ENCODE data around the gene ACSF3. TPM values are rescaled to one million over a fixed set of nuclear protein-coding genes. Genes with fewer than 3 reads are reported as not detected.

The ACSF3 gene
- total RNA-seq, result 24.6 and 25.9 TPM in 2 replicates

DNA sequence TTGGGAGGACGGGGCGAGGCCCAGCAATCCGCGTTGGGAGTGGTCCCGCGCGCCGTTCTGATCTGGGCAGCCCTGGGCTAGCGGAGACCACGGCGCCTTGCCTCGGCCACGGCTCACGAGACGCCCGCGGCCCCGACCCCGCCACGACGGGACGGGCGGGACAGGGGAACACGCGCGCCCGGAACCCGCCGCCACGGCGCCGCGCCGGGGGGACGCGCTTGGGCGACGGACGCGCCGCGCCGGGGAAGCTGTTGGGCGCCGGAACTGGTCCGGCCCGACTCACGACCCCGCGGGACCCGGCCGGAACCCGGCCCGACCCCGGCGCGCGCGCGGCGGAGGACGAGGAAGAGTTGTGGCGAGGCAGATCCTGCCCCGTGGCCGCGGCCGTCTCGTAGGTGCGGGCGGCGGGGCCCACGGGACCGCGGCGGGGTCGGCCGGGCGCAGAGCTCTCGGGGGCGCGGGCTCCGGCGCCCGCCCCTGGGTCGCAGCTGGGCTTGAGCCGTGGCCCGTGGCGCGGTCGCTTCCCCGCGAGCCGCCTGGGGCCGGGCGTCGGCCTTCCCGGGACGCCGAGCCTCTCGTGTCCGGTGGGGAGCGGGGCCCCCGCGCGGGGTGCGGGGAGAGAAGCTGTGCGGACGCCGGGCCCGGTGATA, at the start of gene ACSF3:
TSS of gene ACSF3 (plus strand) at position 251 of the 650 bp plus-strand sequence. CDS start 6,830 bp downstream, outside the sequence.

DNA sequence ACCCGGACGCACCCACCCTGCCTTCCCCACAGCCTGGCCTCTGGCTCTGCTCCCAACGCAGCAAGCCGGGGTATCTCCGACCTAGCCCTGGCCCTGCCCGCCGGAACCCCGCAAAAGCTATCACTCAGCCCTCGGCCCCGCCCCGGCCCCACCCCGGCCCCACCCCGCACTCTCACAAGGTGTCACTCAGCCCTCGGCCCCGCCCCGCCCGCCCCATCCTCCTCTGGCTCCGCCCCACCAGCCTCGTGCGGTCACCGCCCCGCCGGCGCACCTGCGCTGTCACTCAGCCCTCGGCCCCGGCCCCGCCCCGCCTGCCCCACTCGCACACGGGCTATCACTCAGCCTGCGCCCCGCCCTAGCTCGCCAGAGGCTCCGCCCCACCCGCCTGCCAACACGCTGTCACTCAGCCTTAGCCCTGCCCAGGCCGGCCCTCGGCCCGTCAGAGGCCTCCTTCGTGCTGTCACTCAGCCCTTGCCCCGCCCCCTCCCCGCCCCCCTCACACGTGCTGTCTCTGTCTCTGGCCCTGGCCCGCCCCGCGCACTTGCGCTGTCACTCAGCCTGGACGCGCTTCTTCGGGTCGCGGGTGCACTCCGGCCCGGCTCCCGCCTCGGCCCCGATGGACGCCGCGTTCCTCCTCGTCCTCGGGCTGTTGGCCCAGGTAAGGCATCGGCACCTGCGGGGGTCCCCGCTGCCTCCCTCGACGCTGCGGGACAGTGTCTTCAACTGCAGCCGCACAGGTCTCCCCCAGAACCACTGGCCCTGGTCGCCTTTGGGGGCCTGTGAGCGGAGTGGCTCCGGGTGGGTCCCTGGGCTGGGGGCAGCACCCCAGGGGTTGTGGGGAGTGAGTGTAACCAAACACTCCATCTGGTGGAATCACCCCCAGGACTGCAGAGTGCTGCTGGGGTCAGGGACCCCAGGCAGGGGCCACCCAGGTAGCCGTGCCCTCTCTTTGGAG, 77.8 kb downstream of the ACSF3 start, which contains the start of gene CDH15:
TSS of gene CDH15 (plus strand) at position 533 of the 955 bp plus-strand sequence. CDS start at position 617, 84 bp downstream.

DNA sequence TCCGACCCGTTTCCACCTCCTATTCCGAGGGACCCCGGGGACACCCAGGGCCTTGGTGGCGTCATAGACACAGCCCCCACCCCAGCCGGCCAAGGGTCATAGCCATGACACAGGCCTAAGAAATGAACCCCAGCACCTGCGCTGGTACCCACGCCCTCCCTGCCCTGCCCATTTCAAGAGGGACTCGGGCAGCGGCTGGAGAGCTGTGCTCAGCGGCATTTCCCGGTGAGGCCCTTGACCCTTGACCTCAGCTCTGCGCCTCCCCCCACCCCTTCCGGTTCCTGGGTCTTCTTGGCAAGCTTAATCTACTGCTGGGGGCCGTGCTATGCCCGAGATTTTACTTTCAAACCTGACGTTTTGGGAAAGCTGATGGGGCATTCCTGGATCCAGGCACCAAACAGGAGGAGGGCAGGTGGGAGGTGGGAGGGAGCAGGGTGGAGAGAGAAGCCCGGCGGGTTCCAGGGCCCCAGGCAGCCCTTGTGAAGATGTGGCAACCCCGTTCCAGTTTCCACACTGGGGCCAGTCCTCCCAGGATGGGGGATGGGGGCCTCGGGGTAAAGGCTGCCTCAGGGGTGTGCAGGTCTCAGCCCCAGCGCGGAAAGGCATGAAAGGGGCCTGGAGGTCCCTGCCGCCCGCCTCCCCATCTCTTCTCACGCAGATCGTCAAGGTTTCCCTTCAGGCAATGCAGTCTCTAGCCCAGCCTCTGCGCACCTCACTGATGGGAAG, 106.6 kb downstream of the ACSF3 start, which contains the start of gene SLC22A31:
TSS of gene SLC22A31 (minus strand) at position 414 of the 726 bp plus-strand sequence. CDS start at position 378, 36 bp downstream.

Other genes starting within 250 kb of the ACSF3 start
- 21.9 and 22.0 TPM in 2 replicates for gene GALNS, start 236.9 kb upstream of the ACSF3 start, total RNA-seq
- 66.9 and 84.2 TPM in 2 replicates for gene TRAPPC2L, start 236.7 kb upstream of the ACSF3 start, total RNA-seq
- gene PABPN1L, start 227.2 kb upstream of the ACSF3 start, total RNA-seq, result not detected in 2 replicates
- not detected in 2 replicates for gene CBFA2T3, start 116.6 kb upstream of the ACSF3 start, total RNA-seq
- gene CDH15, start 77.9 kb downstream of the ACSF3 start, total RNA-seq, result not detected in 2 replicates
- gene SLC22A31, start 106.7 kb downstream of the ACSF3 start, total RNA-seq, result not detected in 2 replicates
- 6.9 and 9.2 TPM in 2 replicates for gene ZNF778, start 123.9 kb downstream of the ACSF3 start, total RNA-seq